Omental fat pad (tissue), 4 donors: ENCODE results near the gene ANO8. TPM values are rescaled to one million over a fixed set of nuclear protein-coding genes. Genes with fewer than 3 reads are reported as not detected.

Experiments
- ATAC-seq: fragments of 150-250 bp; one replicate; pipeline ENCODE4 v1.9.1; 2016; ENCODE audit warnings: mild to moderate bottlenecking, moderate library complexity; ENCODE audit not compliant: low FRiP score
- DNase-seq: peaks from one replicate; pipeline ENCODE4 v3.0.0-alpha.2; 2019; ENCODE audit warnings: low spot score
- total RNA-seq, 4 donors: library from RNA; depleted of rRNA; stranded (reverse); fragments of >200 nt; gene quantifications; one replicate each; pipeline ENCODE4 v1.1.0, GENCODE V29; 2016
- TF ChIP-seq, protein P1 (sequence below), 3 donors: fragments of 450-650 bp; IDR thresholded peaks; one replicate each; pipeline ENCODE4 v1.5.1; 2016 to 2017; ENCODE audit warnings: antibody characterized with exemption in 3 of 3, mild to moderate bottlenecking in 3 of 3, moderate library complexity in 2 of 3

ANO8 gene
- total RNA-seq, 4 donors from 2014 or later: 5.5 to 6.1 (median 5.8) TPM

DNA sequence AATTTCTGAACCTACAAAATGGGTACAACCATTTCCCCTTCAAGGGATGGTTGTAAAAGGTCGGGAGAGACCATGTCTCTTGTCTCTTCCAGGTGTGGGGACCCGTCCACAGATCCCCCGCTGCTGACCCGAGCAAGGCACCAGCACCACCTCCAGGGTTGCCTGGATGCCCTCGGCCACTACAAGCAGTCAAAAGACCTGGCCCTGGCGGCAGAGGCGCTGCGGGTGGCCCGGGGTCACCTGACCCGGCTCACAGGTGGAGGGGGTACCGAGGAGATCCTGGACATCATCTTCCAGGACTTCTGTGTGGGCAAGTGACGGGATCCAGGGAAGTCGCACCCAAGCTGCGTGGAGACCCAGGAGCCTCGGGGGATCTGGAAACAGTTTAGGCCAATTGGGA lies 6.7 kb upstream of the ANO8 start:
- TF ChIP-seq, protein P1, sequence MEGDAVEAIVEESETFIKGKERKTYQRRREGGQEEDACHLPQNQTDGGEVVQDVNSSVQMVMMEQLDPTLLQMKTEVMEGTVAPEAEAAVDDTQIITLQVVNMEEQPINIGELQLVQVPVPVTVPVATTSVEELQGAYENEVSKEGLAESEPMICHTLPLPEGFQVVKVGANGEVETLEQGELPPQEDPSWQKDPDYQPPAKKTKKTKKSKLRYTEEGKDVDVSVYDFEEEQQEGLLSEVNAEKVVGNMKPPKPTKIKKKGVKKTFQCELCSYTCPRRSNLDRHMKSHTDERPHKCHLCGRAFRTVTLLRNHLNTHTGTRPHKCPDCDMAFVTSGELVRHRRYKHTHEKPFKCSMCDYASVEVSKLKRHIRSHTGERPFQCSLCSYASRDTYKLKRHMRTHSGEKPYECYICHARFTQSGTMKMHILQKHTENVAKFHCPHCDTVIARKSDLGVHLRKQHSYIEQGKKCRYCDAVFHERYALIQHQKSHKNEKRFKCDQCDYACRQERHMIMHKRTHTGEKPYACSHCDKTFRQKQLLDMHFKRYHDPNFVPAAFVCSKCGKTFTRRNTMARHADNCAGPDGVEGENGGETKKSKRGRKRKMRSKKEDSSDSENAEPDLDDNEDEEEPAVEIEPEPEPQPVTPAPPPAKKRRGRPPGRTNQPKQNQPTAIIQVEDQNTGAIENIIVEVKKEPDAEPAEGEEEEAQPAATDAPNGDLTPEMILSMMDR (IDR thresholded peaks at IDR 0.05): no peak
- no peak for DNase-seq
- ATAC-seq: no peak

DNA sequence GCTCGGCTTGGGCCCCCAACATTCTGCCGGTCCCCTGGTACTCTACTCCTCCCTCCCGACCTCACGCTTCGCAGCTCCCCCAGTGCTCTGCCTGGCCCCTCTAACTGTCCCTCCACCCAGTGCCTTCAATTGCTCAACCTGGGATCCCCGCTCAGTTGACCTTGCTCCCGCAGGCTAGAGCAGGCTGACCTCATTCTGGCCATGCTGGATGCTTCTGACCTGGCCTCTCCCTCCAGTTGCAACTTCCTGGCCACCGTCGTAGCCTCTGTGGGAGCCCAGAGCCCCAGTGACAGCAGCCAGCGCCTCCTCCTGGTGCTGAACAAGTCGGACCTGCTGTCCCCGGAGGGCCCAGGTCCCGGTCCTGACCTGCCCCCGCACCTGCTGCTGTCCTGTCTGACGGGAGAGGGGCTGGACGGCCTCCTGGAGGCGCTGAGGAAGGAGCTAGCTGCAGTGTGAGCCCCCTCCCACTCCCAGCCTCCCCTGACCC lies 6.3 kb upstream of the ANO8 start:
- TF ChIP-seq, protein P1 (IDR thresholded peaks at IDR 0.05): no peak
- ATAC-seq: no peak
- no peak for DNase-seq

DNA sequence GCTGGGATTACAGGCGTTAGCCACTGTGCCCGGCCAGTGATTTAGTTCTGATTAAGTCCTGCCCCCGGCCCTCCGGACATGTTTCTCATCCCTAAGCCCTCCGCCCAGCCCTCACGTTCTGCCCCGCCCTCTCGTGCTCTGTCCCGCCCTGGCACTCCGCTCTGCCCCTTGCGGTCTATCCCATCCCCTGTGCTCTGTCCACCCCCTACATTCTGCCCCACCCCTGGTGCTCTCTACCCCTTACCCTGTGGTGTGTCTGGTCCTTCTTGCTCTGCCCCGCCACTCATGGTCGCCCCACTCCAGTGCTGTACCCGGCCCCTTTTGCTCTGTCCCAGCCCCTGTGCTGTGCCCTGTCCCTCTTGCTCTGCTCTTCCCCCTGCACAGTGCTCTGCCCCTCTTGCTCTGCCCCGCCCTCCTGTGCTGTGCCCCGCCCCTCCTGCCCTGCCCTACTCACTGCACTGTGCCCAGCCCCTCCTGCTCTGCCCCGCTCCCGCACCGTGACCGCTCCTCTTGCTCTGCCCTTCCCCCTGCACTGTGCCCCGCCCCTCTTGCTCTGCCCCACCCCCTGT lies 5.7 kb upstream of the ANO8 start:
- no peak for ATAC-seq
- TF ChIP-seq, protein P1 (IDR thresholded peaks at IDR 0.05): no peak
- no peak for DNase-seq

DNA sequence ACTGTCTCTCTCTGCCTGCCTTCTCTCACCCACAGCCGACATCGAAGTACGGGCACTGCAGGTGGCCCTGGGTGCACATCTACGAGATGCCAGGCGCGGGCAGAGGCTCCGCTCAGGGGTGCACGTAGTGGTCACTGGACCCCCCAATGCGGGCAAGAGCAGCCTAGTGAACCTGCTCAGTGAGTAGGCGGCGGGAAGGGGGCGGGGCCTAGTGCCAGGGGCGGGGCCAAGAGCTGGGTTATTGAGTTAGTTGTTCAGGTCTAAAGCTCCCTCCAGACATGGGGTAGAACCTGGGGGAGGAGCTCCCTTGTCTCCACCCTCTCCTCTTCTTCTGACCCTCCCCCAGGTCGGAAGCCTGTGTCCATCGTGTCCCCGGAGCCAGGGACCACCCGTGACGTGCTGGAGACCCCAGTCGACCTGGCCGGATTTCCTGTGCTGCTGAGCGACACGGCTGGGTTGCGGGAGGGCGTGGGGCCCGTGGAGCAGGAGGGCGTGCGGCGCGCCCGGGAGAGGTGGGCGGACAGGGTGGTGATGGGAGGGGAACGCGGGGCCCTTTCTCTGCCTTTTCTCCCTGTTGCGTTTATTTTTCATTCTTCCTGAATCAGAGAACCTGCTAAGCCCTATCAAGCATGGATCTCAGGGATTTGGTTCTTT lies 4.6 kb upstream of the ANO8 start:
- TF ChIP-seq, protein P1 (IDR thresholded peaks at IDR 0.05): no peak
- no peak for ATAC-seq
- no peak for DNase-seq

DNA sequence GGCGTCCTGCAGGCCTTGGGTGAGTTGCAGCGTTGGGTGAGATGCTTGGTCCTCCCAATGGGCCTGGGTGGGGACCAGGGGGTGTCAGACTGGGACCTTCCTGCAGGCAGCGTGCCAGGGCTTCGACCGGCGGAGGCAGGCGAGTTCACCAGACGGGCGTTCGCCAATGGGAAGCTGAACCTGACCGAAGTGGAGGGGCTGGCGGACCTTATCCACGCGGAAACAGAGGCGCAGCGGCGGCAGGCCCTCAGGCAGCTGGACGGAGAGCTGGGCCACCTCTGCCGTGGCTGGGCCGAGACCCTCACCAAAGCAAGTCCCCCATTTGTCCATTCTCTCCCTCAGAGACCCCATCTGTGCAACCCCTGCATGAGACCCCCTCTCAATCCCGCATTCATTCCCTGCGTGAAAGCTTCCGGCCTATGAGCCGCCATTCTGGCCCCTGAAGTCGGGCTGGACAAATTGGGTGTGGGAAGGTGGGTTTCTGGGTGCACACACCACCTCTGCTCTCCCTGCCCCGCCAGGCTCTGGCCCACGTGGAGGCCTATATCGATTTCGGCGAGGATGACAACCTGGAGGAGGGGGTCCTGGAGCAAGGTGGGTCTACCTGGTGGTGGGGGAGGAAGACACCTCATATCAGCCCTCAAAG lies 3.9 kb upstream of the ANO8 start:
- no peak for DNase-seq
- TF ChIP-seq, protein P1 (IDR thresholded peaks at IDR 0.05): no peak
- no peak for ATAC-seq

DNA sequence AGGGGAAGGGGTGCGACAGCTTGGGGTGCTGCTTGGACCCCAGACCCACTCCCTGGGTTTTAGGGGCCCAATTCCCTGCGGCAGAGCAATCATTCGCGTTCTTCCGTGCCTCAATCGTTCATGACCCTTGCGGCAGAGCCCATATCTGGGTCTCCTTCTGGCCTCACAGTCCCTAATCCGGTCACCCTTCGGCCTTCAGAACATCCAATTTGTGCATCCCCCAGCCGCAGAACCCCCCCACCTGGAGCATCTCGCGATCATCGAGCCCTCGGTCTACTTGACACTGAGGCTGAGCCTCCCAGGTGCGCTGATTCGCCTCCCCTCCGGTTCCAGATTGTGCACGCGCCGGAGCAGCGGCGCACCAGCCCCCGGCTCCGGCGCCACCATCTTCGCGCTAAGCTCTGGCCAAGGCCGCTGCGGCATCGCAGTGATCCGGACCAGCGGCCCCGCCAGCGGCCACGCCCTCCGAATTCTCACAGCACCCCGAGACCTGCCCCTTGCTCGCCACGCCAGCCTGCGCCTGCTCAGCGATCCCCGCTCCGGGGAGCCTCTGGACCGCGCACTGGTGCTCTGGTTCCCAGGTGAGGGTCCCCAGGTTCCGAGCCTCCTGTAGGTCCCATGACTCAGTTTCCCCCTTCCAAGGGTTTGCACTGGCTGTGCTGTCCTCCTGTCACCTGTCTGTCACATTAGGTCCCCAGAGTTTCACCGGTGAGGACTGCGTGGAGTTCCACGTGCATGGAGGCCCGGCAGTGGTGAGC lies 3.2 kb upstream of the ANO8 start:
- DNase-seq: no peak
- no peak for ATAC-seq
- TF ChIP-seq, protein P1 (IDR thresholded peaks at IDR 0.05): no peak
